Measurements from ENCODE around the gene CFAP100.

GRCh38 chr3:126415661-126416591, 21.2 kb downstream of the CFAP100 start:
- no peak for TF ChIP-seq TAF1 (IDR thresholded peaks at IDR 0.05; ENCODE audit: borderline replicate concordance, insufficient read depth, low read length)
- TF ChIP-seq SIN3A (IDR thresholded peaks at IDR 0.05; ENCODE audit: borderline replicate concordance, insufficient read depth, low read length), result no peak
- no peak for TF ChIP-seq POLR2AphosphoS5 (IDR thresholded peaks at IDR 0.05; ENCODE audit: low read depth, low read length)
- TF ChIP-seq REST (IDR thresholded peaks at IDR 0.05; ENCODE audit: insufficient read depth in 1 of 2, low read depth in 2 of 2, low read length in 2 of 2), result no peak
